Kidney (tissue), 14 donors: ENCODE results near the gene LMCD1. TPM values are rescaled to one million over a fixed set of nuclear protein-coding genes. Genes with fewer than 3 reads are reported as not detected.

Experiments used
- DNase-seq, 5 donors: peaks; one replicate each; pipeline ENCODE4 v3.0.0-alpha.2; 2013 to 2020
- FAIRE-seq: peaks from 2 replicates; lab custom pipeline; 2012; peaks lifted over from hg19 to GRCh38; lab: Jason Lieb, UNC
- H3K27ac ChIP-seq, 2 donors: one replicate each; pipeline ENCODE4 v1.7.0; 2013; ENCODE audit warnings: low read depth in 2 of 2, low read length in 2 of 2, inconsistent platforms in 1 of 2
- H3K27me3 ChIP-seq: one replicate; pipeline ENCODE4 v1.7.1; 2013; ENCODE audit warnings: low read length, inconsistent platforms; ENCODE audit not compliant: control insufficient read depth, insufficient read depth
- H3K36me3 ChIP-seq, 3 donors: one replicate each; pipeline versions ENCODE4 v1.7.0 to v1.7.1; 2013; ENCODE audit warnings: low read length in 3 of 3, control low read depth in 1 of 3, inconsistent platforms in 1 of 3; ENCODE audit not compliant: insufficient read depth in 3 of 3, control insufficient read depth in 2 of 3
- H3K4me1 ChIP-seq, 3 donors: one replicate each; pipeline versions ENCODE4 v1.7.0 to v1.7.1; 2013; ENCODE audit warnings: low read length in 3 of 3, inconsistent platforms in 1 of 3, low read depth in 1 of 3; ENCODE audit not compliant: control insufficient read depth in 2 of 3, insufficient read depth in 2 of 3
- H3K4me3 ChIP-seq, 3 donors: one replicate each; pipeline versions ENCODE4 v1.7.0 to v1.8.1; 2013; ENCODE audit warnings: low read length in 3 of 3, control low read depth in 1 of 3, inconsistent platforms in 1 of 3
- H3K9ac ChIP-seq, 3 donors: one replicate each; pipeline versions ENCODE4 v1.7.0 to v1.7.1; 2013; ENCODE audit warnings: low read length in 3 of 3, control low read depth in 1 of 3, inconsistent platforms in 1 of 3
- H3K9me3 ChIP-seq, 3 donors: one replicate each; pipeline versions ENCODE4 v1.7.0 to v1.7.1; 2013; ENCODE audit warnings: low read length in 3 of 3, control low read depth in 1 of 3, inconsistent platforms in 1 of 3; ENCODE audit not compliant: control insufficient read depth in 2 of 3, insufficient read depth in 1 of 3
- CTCF ChIP-seq: IDR thresholded peaks from 3 replicates; pipeline ENCODE4 v1.5.1; 2012; ENCODE audit warnings: mild to moderate bottlenecking, moderate library complexity, borderline replicate concordance; ENCODE audit not compliant: insufficient read depth; ENCODE audit errors: extremely low read depth
- intact Hi-C: fragments of 100-400 bp; cut with DNase I; formaldehyde crosslinking; loops from one replicate; pipeline ENCODE4 v1.11.1; 2022
- polyA plus RNA-seq: library from polyadenylated mRNA; stranded (reverse); fragments of 350-450 nt; fragmentation: Illumina TruSeq; extraction: RNeasy Lipid Tissue Mini Kit (QIAGEN cat#74804); gene quantifications from one replicate; pipeline ENCODE4 v1.2.3, GENCODE V29; 2014; ENCODE audit warnings: low read depth, low replicate concordance; ENCODE audit not compliant: insufficient read depth
- total RNA-seq: library from RNA; stranded (reverse); fragmentation: NEBNext Ultra II Directional; extraction: Animal tissue kit (Norgen Biotek cat#: 25700); gene quantifications from one replicate; pipeline ENCODE4 v1.2.1, GENCODE V29; 2021
- donor health status: control.
- donor health status: control.
- donor health status: control.
- donor health status: control.
- donor health status: control.
- donor health status: DM: yes; HTN: yes; CAD: no.
- donor health status: Normal renal cell carcinoma (clear cell type).

Gene LMCD1
- total and polyA plus RNA-seq, 2 donors from 2014 or later: 24.3 to 65.4 TPM

- Histone ChIP-seq H3K4me1 (no peaks in the 10 kb centered on the region), H3K27ac (no peak overlapping the region), H3K9me3 (peaks cover 0 to 3% (median 0%) of the 10 kb centered on the region in 3 donors), H3K4me3 (no peak overlapping the region), H3K27me3 (no peaks in the 10 kb centered on the region), H3K36me3 (no peaks in the 10 kb centered on the region), H3K9ac (no peak overlapping the region)
- intact Hi-C loops: no loop called here
- no peak for TF ChIP-seq CTCF
- no peak for FAIRE-seq
- DNase-seq: no peak
Observed at GRCh38 chr3:8595695-8596115, 94.1 kb downstream of the LMCD1 start.

- no peak for FAIRE-seq
- H3K9ac ChIP-seq: no peak overlapping the region
- H3K27ac ChIP-seq: no peak overlapping the region
- H3K4me1 ChIP-seq: no peaks in the 10 kb centered on the region
- no peaks in the 10 kb centered on the region for H3K27me3 ChIP-seq
- TF ChIP-seq CTCF: no peak
- no peak for DNase-seq
- intact Hi-C loops: no loop called here
- H3K4me3 ChIP-seq: no peak overlapping the region
- no peaks in the 10 kb centered on the region for H3K36me3 ChIP-seq
- H3K9me3 ChIP-seq: peaks cover 0 to 3% (median 0%) of the 10 kb centered on the region in 3 donors
Observed at GRCh38 chr3:8596321-8597218, 94.9 kb downstream of the LMCD1 start.

GRCh38 chr3:8597219-8597853, 95.7 kb downstream of the LMCD1 start:
- intact Hi-C loops: no loop called here
- H3K27ac ChIP-seq: no peak overlapping the region
- no peak overlapping the region for H3K9ac ChIP-seq
- no peaks in the 10 kb centered on the region for H3K36me3 ChIP-seq
- no peak for DNase-seq
- FAIRE-seq: no peak
- TF ChIP-seq CTCF: no peak
- no peaks in the 10 kb centered on the region for H3K4me1 ChIP-seq
- no peak overlapping the region for H3K4me3 ChIP-seq
- no peaks in the 10 kb centered on the region for H3K27me3 ChIP-seq
- peaks cover 0 to 3% (median 0%) of the 10 kb centered on the region in 3 donors for H3K9me3 ChIP-seq
